GM10847 (cell line): ENCODE data around the gene CFAP73.

Experiments
- POLR2A ChIP-seq: IDR thresholded peaks from 2 replicates; pipeline ENCODE4 v1.6.1; 2011; ENCODE audit not compliant: insufficient read length; ENCODE audit errors: extremely low read depth

The CFAP73 gene

GRCh38 chr12:113114447-113115178, 34.9 kb upstream of the CFAP73 start:
- no peak for TF ChIP-seq POLR2A

- TF ChIP-seq POLR2A: no peak
Observed at GRCh38 chr12:113115455-113116126, 33.9 kb upstream of the CFAP73 start.

- TF ChIP-seq POLR2A: no peak
Observed at GRCh38 chr12:113116875-113117274, 32.6 kb upstream of the CFAP73 start.

- TF ChIP-seq POLR2A: no peak
Observed at GRCh38 chr12:113118142-113118541, 31.4 kb upstream of the CFAP73 start.

DNA sequence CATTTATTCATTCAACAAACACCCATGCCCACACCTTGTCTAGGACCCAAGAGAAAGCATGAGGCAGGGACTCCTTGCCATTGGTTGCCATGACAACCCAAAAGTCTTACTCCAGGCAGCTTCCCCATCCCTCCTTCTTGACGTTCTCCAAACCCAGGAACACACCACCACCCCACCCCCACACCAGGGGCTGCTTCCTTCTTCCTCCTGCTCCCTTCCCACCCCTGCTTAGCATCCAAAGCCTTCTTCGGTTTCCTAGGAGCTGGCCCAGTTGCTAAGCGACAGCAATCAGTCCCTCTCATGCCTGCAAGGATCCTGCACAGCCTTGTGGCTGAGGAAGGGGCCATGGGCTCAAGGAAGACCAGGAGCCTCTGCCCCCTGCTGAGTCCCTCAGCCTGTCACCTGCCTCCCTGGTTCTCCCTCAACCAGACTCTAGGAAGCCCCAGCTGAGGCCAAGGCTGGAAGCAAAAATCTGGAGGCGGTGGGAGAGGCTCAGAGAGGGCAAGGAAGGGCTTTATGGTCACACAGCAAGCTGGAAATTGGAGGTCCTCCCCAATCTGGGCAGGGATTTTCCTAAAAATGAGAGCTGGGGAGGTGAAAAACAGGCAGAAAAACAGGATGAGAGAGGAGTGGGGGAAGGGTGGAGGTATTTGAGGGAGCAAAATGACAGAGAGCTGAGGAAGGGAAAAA, 29.4 kb upstream of the CFAP73 start:
- TF ChIP-seq POLR2A: no peak

GRCh38 chr12:113120670-113121370, 28.7 kb upstream of the CFAP73 start:
- TF ChIP-seq POLR2A: no peak

GRCh38 chr12:113127791-113128199, 21.7 kb upstream of the CFAP73 start:
- no peak for TF ChIP-seq POLR2A

DNA sequence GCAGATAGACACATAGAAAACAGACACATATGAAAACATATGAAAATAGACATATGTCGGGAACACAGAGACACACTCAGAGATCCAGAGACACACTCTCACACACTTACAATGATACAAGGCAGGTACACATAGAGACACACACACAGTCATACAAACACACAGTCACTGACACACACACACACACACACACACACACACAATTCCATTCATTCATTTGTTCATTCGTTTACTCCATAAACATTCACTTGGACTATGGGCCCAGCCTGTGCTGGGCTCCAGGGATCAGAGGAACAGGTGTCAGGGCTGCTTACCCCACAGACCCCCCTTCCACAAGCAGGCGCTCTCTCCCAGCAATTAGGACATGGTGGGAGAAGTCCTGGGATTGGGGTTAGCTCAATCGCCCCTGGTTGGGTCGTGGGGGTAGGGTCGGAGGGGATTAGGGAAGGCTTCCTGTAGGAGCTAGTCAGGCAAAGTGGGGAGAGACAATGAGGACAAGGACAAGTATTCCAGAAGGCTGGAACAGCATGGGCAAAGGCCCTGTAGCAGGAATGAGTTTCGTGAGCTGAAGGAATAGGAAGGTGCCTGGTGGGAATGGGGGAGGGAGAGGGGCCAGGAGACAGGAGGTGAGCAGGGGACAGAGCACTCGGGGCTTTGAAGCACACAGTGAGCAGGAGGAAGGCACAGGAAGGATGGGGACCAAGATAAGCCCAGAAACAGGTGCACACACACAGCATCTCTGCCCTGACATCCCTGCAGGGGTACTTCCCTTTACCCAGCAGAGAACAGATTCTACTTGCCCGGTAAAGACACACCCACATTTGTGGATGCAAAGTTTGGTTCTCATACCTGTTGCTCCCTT, 20.5 kb upstream of the CFAP73 start:
- TF ChIP-seq POLR2A: no peak

- no peak for TF ChIP-seq POLR2A
Observed at GRCh38 chr12:113129664-113130456, 19.7 kb upstream of the CFAP73 start.

- TF ChIP-seq POLR2A: no peak
Observed at GRCh38 chr12:113130457-113131135, 18.9 kb upstream of the CFAP73 start.

- TF ChIP-seq POLR2A: no peak
Observed at GRCh38 chr12:113131556-113131955, 18.0 kb upstream of the CFAP73 start.

GRCh38 chr12:113133036-113133435, 16.5 kb upstream of the CFAP73 start:
- no peak for TF ChIP-seq POLR2A

DNA sequence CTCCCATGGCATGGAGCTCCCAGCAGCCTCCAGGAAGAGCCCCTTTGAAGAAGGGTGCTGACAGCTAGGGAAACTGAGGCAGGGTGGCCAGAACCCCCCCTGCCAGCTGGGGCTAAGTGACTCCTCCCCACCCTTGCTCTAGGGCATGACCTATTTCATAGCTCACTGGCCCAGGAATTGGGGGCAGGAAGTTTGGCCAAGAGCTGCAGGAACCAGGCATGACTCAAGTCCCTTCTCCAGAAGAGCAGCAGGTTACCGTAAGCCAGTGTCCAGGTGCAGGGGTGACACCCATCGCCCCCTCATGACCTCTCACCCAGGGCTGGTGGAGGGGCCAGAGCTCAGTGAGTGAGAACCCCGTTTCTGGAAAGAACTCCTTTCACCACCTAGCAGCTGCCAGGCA, 15.9 kb upstream of the CFAP73 start:
- no peak for TF ChIP-seq POLR2A
